Stimulated activated naive CD8-positive, alpha-beta T cell treated with anti-CD3 and anti-CD28 coated beads, Interleukin-15, Interleukin-2, amounts not matched to agents 100 ng/mL and 50 ng/mL, for 24 hours (primary cell): ENCODE data around the gene FAU.

Experiments
- H3K27ac Mint-ChIP-seq: one replicate; pipeline ENCODE4 v1.8.0; 2021; ENCODE audit warnings: mild to moderate bottlenecking, mixed read lengths
- H3K27me3 Mint-ChIP-seq: one replicate; pipeline ENCODE4 v1.8.0; 2021; ENCODE audit warnings: mixed read lengths
- H3K36me3 Mint-ChIP-seq: one replicate; pipeline ENCODE4 v1.8.0; 2021; ENCODE audit warnings: low read depth, mixed read lengths
- H3K4me1 Mint-ChIP-seq: one replicate; pipeline ENCODE4 v1.8.0; 2021; ENCODE audit warnings: low read depth, mixed read lengths
- H3K4me3 Mint-ChIP-seq: one replicate; pipeline ENCODE4 v1.8.0; 2021; ENCODE audit warnings: mild to moderate bottlenecking, mixed read lengths
- H3K9me3 Mint-ChIP-seq: one replicate; pipeline ENCODE4 v1.8.0; 2021; ENCODE audit warnings: mixed read lengths

Gene FAU

GRCh38 chr11:65109231-65110198 lies 12.4 kb downstream of the FAU start:
- Mint-ChIP-seq H3K9me3 (no peaks in the 10 kb centered on the region), H3K27me3 (no peaks in the 10 kb centered on the region), H3K4me1 (peaks cover 47% of the 10 kb centered on the region), H3K27ac (no peak overlapping the region), H3K36me3 (peaks cover 19% of the 10 kb centered on the region), H3K4me3 (no peak overlapping the region)

- Mint-ChIP-seq H3K9me3 (no peaks in the 10 kb centered on the region), H3K27me3 (no peaks in the 10 kb centered on the region), H3K27ac (no peak overlapping the region), H3K4me3 (no peak overlapping the region), H3K36me3 (peaks cover 22% of the 10 kb centered on the region), H3K4me1 (peaks cover 40% of the 10 kb centered on the region)
These were observed 13.3 kb downstream of the FAU start for GRCh38 chr11:65108469-65109123.

- Mint-ChIP-seq H3K9me3 (no peaks in the 10 kb centered on the region), H3K4me1 (peaks cover 33% of the 10 kb centered on the region), H3K4me3 (no peak overlapping the region), H3K36me3 (peaks cover 22% of the 10 kb centered on the region), H3K27me3 (no peaks in the 10 kb centered on the region), H3K27ac (no peak overlapping the region)
These were observed 14.0 kb downstream of the FAU start for GRCh38 chr11:65107751-65108468.

GRCh38 chr11:65107078-65107477 lies 14.9 kb downstream of the FAU start:
- no peaks in the 10 kb centered on the region for H3K9me3 Mint-ChIP-seq
- no peaks in the 10 kb centered on the region for H3K27me3 Mint-ChIP-seq
- no peak overlapping the region for H3K27ac Mint-ChIP-seq
- peaks cover 30% of the 10 kb centered on the region for H3K4me1 Mint-ChIP-seq
- peaks cover 22% of the 10 kb centered on the region for H3K36me3 Mint-ChIP-seq
- H3K4me3 Mint-ChIP-seq, result no peak overlapping the region

GRCh38 chr11:65104628-65105027 lies 17.3 kb downstream of the FAU start:
- peak overlapping the region; percentile 54 for H3K27ac Mint-ChIP-seq
- peaks cover 9% of the 10 kb centered on the region for H3K4me1 Mint-ChIP-seq
- H3K27me3 Mint-ChIP-seq, result no peaks in the 10 kb centered on the region
- H3K9me3 Mint-ChIP-seq, result no peaks in the 10 kb centered on the region
- H3K4me3 Mint-ChIP-seq, result no peak overlapping the region
- peaks cover 27% of the 10 kb centered on the region for H3K36me3 Mint-ChIP-seq

GRCh38 chr11:65103476-65103875 lies 18.5 kb downstream of the FAU start:
- no peak overlapping the region for H3K27ac Mint-ChIP-seq
- H3K4me1 Mint-ChIP-seq, result peaks cover 9% of the 10 kb centered on the region
- no peaks in the 10 kb centered on the region for H3K27me3 Mint-ChIP-seq
- no peak overlapping the region for H3K4me3 Mint-ChIP-seq
- no peaks in the 10 kb centered on the region for H3K9me3 Mint-ChIP-seq
- H3K36me3 Mint-ChIP-seq, result peaks cover 32% of the 10 kb centered on the region

GRCh38 chr11:65102142-65103095 lies 19.5 kb downstream of the FAU start:
- Mint-ChIP-seq H3K36me3 (peaks cover 37% of the 10 kb centered on the region), H3K9me3 (no peaks in the 10 kb centered on the region), H3K27ac (no peak overlapping the region), H3K27me3 (no peaks in the 10 kb centered on the region), H3K4me1 (peaks cover 14% of the 10 kb centered on the region), H3K4me3 (no peak overlapping the region)

GRCh38 chr11:65100674-65101350 lies 21.1 kb downstream of the FAU start:
- Mint-ChIP-seq H3K4me3 (no peak overlapping the region), H3K9me3 (no peaks in the 10 kb centered on the region), H3K27ac (no peak overlapping the region), H3K36me3 (peaks cover 28% of the 10 kb centered on the region), H3K4me1 (peaks cover 16% of the 10 kb centered on the region), H3K27me3 (no peaks in the 10 kb centered on the region)

- Mint-ChIP-seq H3K4me1 (peaks cover 13% of the 10 kb centered on the region), H3K27me3 (no peaks in the 10 kb centered on the region), H3K36me3 (peaks cover 15% of the 10 kb centered on the region), H3K9me3 (no peaks in the 10 kb centered on the region), H3K27ac (peak overlapping the region; percentile 8), H3K4me3 (peak overlapping the region; percentile 90)
These were observed 25.0 kb downstream of the FAU start for GRCh38 chr11:65096926-65097325.

GRCh38 chr11:65095974-65096806 lies 25.7 kb downstream of the FAU start, which contains the start of gene VPS51:
TSS of gene VPS51 (plus strand) at chr11:65096214. CDS start at chr11:65096251, 37 bp downstream.
- no peaks in the 10 kb centered on the region for H3K27me3 Mint-ChIP-seq
- H3K4me3 Mint-ChIP-seq, result peak within 1 kb of the TSS; percentile 90
- peak within 1 kb of the TSS; percentile 94 for H3K27ac Mint-ChIP-seq
- H3K4me1 Mint-ChIP-seq, result peaks cover 13% of the 10 kb centered on the region
- H3K9me3 Mint-ChIP-seq, result no peaks in the 10 kb centered on the region
- peaks cover 13% of the 10 kb centered on the region for H3K36me3 Mint-ChIP-seq

- no peaks in the 10 kb centered on the region for H3K9me3 Mint-ChIP-seq
- peak overlapping the region; percentile 94 for H3K27ac Mint-ChIP-seq
- H3K4me1 Mint-ChIP-seq, result peaks cover 13% of the 10 kb centered on the region
These were observed 26.5 kb downstream of the FAU start for GRCh38 chr11:65095427-65095826.

GRCh38 chr11:65090628-65091027 lies 31.3 kb downstream of the FAU start:
- Mint-ChIP-seq H3K27ac (no peak overlapping the region), H3K4me3 (no peak overlapping the region), H3K9me3 (no peaks in the 10 kb centered on the region), H3K27me3 (no peaks in the 10 kb centered on the region), H3K4me1 (peaks cover 3% of the 10 kb centered on the region), H3K36me3 (peaks cover 16% of the 10 kb centered on the region)

More at GRCh38 chr11:65095427-65095826, 26.5 kb downstream of the FAU start:
- peaks cover 10% of the 10 kb centered on the region for H3K36me3 Mint-ChIP-seq
- H3K4me3 Mint-ChIP-seq, result peak overlapping the region; percentile 90
- H3K27me3 Mint-ChIP-seq, result no peaks in the 10 kb centered on the region

- Mint-ChIP-seq H3K4me3 (no peak overlapping the region), H3K9me3 (no peaks in the 10 kb centered on the region), H3K27me3 (no peaks in the 10 kb centered on the region)
These were observed 32.3 kb downstream of the FAU start for GRCh38 chr11:65089621-65090020.

More at GRCh38 chr11:65089621-65090020, 32.3 kb downstream of the FAU start:
- Mint-ChIP-seq H3K4me1 (peaks cover 12% of the 10 kb centered on the region), H3K36me3 (peaks cover 22% of the 10 kb centered on the region), H3K27ac (no peak overlapping the region)
